ENCODE data around the gene SENP8.

Gene SENP8

GRCh38 chr15:72176159-72176558 lies 58.0 kb downstream of the SENP8 start:
- no peak for DNase-seq

GRCh38 chr15:72176743-72177142 lies 58.5 kb downstream of the SENP8 start:
- DNase-seq = no peak

- no peak for DNase-seq
Observed at GRCh38 chr15:72178976-72179585, 60.9 kb downstream of the SENP8 start.

GRCh38 chr15:72179950-72180581 lies 61.9 kb downstream of the SENP8 start:
- DNase-seq = no peak

- DNase-seq = no peak
Observed at GRCh38 chr15:72180761-72181324, 62.6 kb downstream of the SENP8 start.

- no peak for DNase-seq
Observed at GRCh38 chr15:72182244-72182643, 64.0 kb downstream of the SENP8 start.

GRCh38 chr15:72182673-72183072 lies 64.5 kb downstream of the SENP8 start:
- DNase-seq = no peak

GRCh38 chr15:72183781-72184164 lies 65.6 kb downstream of the SENP8 start:
- no peak for DNase-seq

- DNase-seq = no peak
Observed at GRCh38 chr15:72184165-72184811, 66.1 kb downstream of the SENP8 start.

GRCh38 chr15:72189250-72189902 lies 71.2 kb downstream of the SENP8 start:
- no peak for DNase-seq

GRCh38 chr15:72192416-72192815 lies 74.2 kb downstream of the SENP8 start:
- DNase-seq = no peak
